ENCODE results near the gene TNS3.

TNS3 gene

GRCh38 chr7:47465191-47465590 is 116.7 kb downstream of the TNS3 start:
- DNase-seq = no peak

DNA sequence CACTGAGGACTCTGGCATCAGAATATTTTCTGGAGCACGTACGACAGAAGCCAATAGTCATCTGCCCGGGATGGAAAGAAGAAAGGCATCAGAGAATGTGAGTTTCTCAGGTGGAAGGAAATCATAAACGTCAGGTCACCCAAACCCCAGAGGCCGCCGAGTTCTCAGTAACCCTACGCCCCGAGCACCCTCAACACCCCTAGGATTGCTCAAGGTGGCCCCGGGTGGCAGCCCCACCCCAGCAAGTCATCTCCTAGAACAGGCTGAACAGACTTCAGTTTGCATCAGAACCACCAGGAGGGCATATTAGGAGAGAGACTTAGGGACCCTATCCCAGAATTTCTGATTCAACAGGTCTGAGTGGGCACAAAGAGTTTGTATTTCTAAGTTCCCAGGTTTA is 117.6 kb downstream of the TNS3 start:
- no peak for DNase-seq

DNA sequence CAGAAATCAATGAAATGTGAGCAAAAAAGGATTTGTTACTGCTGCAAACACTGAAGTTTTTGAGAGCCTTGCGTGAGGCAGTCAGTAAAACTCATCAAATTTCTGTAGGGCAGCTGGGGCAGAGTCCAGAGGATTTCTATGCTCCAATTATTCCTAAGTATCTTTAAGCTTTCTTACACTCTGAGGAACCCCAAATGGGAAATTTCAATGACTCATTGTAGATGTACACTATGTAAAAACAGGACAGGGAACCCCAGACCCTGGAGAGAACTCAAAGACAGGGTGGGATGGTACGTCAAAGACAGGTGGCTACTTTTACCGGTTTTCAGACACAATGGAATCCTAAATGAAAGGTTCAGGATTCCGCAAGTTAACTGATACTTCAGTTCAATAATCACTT is 120.2 kb downstream of the TNS3 start:
- no peak for DNase-seq

DNA sequence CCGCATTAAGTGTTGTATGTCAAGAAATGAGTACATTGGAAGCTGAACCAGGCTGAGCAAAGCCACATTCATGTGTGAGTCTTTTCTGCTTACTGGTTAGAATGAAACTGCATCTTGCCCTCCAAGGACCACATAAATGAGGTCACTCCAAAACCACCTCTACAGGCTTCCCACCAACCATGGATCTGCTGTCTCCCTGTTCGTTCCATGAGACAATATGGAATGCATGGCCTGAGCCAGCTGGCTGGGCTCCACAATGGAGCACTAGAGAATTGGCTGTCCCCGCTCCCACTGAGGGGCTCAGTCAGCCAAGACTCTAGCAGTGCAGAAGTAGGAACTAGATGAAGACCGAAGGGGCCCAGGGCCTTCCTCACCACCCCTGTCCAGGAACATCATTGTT is 120.8 kb downstream of the TNS3 start:
- DNase-seq = peak; percentile 32

DNA sequence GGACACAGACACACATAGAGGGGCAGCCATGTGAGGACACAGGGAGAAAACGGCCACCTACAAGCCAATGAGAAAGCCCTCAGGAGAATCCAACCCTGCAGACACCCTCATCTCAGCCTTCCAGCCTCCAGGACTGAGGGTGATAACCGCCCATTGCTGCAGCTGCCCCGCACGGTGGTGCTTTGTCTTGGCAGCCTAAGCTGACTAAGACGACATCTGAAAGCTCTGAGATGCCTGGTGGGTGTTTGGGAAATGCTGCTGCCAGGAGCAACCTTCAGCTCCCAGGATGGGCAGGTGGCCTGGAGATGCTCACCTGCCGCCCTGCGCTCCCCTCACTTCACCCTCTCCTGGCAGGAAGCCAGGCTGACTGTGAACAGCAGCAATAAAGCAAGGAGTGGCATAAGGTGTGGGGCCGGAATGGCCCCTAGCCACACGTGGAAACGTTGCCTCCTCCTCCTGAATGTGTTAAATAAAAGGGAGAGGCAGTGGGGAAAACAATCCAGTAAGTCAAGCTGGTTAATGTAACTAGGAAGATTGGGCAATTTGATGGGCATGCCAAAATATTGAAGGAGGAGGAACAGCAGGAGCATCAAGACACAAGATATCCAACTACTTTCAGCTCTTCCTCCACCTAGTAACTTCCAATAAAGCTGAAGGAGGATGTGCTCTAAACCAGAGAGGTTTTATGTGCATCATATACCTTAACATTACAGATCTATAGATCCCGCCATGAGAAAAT is 121.5 kb downstream of the TNS3 start:
- peak; percentile 98 for DNase-seq

- no peak for DNase-seq
Observed at GRCh38 chr7:47458486-47458885, 123.4 kb downstream of the TNS3 start.

DNA sequence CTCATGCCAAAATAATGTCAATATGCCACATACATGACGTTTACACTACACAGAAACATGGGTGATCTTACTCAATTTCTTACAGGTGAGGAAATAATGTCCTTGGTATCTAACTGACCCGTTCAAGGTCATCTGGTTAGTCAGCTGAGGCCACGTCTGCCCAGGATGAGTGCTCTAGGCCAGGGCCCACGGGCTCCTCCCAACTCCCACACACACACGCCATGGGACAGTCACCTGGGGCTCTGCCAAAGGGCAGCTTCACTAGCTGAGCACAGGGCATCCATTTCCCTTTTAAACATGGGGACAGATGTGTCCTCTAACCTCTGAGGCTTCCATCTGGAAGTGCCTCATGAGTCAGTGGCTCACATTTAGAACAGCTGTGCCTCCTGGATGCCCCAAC is 123.9 kb downstream of the TNS3 start:
- DNase-seq = peak; percentile 89

GRCh38 chr7:47456210-47456955 is 125.5 kb downstream of the TNS3 start:
- DNase-seq = no peak

GRCh38 chr7:47455872-47456185 is 126.1 kb downstream of the TNS3 start:
- no peak for DNase-seq

DNA sequence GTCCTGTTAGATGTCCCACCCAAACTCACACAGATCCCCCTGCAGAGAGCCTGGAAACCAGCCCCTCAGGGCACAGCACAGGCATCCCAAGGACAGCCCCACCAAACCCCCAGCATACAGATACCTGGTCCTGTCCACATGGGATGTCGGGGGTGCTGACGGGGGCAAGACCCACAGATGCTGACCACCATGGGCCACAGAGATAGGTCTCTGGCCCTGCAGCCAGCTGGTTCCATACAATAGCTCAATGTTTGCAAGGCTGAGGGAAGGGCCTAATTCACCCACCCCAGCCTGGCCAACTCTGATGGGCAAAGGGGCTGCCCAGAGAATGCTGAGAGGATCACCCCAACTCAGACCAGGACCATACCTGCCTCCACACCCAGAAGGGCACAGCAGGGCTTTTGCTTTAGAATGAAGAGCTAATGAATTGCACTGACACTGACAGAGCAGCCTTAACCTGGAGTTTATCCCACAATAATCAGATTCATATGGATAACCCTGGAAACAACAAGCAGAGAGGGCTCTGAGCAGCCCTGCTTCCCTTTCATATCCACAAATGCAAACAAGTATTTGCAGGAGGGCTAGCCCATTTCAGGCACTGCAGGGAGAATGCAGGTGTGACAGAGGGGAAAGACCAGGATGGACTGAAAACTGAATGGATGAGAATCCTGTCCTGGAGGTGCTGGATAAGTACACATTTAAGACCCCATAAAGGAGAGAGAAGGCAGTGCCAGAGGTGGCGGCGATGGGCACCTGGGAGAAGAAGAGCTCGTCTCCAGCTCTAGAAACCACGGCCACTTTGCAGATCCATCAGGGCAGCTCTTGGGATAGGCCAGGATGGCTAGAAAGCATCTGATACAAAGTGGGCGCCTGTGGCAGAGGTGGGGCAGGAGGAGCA is 126.7 kb downstream of the TNS3 start:
- DNase-seq = peak; percentile 15

GRCh38 chr7:47454069-47454973 is 127.6 kb downstream of the TNS3 start:
- DNase-seq = peak; percentile 85

DNA sequence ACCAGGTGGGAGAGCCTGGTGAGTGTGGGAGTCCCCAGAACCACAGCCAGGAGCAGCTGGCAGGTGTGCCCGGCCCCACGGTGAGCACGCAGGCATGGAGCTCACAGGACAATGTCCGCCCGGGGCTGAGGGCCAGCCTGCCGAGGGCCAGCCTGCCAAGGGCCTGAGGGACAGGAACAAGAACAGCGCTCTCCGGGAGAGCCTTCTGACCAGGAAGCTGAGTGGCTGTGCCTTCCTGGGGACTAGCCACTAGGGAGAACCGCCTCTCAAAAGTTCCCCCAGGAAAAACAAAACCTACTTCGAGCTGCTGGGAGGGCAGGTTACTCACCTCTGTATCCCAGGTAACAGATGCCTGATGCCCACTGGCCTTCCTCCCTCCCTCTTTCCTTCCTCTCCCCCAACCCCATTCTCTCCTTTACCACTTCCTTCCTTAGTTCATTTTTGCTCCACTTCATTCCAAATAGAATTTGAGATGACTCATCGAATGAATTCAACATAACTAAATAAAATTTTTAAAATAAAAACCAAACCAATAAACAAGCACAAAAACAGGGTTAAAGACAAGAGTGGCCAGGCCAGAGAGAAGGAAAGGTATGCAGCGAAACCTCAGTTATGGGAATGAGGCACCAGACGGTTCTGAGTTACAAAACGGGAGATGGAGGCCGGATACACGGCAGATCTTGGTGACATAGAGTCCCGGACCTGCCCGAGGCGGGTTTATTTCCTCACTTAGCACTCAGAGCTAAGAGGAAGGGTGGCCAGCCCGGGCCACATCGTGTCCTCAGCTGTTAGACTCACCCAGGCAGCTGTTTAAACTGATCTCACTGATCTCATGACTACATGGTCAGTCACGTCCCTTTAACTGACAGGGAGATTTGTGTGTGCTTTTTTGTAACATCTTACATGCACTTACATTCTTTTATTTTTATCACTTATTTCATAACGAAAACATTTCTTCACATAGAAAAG is 128.5 kb downstream of the TNS3 start:
- peak; percentile 77 for DNase-seq

DNA sequence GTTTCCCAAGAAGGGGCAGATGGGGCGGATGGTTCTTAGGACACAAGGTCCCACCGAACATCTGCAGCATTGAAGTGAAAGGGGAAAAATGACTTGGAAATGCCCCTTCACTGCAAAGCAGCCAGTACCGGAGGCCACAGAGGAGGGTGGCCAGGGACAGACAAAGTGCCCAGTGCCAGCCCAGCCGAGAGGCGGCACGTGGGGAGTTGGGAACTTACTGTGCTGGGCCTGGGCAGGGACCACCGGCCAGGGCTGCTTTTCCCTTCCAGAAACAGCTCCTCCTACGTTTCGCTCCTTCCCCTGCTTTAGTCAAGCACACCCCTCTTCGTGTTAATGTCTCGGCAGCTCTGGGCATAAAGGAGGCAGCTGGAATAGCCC is 129.2 kb downstream of the TNS3 start:
- no peak for DNase-seq

GRCh38 chr7:47452295-47452694 is 129.6 kb downstream of the TNS3 start:
- peak; percentile 40 for DNase-seq

- DNase-seq = peak; percentile 33
Observed at GRCh38 chr7:47451851-47452205, 130.1 kb downstream of the TNS3 start.

DNA sequence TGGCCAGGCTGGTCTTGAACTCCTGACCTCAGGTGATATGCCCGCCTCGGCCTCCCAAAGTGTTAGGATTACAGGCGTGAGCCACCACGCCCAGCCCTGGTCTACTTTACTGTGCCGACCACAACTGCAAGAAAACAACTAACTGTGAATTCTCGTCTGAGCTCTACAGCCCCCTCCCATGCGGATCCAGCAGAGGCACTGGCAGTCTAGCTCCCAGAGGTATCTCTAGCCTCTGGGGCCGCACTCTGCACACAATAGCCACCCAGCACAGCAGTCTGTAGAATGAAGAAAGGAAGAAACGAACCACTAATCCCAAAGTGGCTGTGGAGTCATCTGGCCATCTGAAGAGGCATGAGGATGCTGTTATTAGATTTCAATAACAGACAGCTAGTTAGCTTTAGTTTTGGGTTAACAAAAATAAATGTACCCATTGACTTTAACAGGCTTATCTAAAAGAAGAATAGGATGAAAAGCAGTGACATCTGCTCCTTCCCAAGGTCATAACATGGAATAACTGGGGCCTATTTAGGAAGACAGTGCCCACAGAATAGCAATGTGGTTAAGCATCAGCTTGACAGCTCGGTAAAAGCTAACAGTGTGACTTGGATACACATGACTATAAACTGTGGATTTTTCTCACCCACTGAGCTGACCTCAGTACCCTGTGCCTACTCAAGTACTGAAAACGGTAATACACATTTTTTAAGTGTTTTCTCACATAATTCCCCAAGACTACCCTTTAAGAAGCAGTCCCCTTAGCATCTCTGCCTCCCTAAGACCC is 131.9 kb downstream of the TNS3 start:
- DNase-seq = no peak

GRCh38 chr7:47448971-47449370 is 132.9 kb downstream of the TNS3 start:
- DNase-seq = no peak

DNA sequence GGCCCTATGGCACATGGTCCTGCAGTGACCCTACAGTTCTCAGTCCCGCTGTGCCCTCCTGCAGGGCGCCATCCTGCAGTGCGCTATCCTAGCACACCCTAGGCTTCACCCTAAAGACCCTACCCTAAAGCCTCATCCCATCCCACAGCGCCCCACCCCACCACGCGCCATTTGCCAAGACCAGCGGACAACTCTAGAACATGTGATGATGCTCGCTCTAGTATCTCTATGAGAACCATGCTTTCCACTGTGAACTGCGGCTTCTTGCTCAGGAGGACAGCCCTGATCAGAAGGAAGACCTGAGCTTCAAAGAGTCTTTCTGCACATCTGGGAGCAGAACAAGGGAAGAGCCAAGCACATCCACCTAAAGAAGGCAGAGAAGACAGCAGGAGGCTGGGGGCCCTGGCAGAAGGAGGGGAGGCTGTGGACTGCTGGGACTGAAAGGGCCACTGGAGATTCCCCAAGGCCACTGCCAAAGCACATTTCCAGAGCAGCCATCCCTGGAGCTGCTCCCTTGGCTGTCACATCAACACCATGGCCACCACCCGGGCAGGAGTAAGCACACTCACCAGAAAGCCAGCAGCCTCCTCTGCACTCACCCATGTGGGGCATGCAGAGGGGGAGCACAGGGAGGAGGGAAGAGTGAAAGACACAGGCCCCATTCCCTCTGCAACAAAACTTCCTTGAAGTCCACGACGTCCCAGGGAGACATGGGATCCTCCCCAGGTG is 134.1 kb downstream of the TNS3 start:
- no peak for DNase-seq

DNA sequence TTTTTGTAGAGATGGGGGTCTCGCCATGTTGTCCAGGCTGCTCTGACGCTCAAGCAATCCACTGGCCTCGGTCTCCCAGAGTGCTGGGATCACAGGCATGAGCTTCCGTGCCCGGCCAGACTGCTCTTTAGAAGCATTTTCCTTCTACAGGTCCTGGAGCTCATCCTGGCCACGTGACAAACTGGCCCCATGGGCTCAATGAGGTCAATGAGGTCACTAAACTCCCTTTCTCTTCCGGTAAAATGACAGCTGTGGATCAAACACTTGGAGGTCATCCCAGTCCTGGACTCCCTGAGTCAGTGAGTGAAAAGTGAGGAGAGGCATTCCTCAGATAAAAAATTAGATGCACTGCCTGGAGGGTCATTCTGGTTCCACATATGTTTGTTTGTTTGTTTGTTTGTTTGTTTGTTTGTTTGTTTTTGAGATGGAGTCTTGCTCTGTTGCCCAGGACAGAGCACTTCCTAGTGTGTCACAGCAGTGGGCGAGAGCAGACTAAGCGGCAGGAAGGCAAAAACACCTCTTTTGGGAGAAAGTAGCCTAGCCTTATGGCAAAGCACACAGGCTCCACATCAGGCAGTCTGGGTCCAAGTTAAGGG is 134.9 kb downstream of the TNS3 start:
- DNase-seq = no peak

Data from NCI-H69 (cell line).